Ramos (cell line): ENCODE measurements around the gene SLC29A3.

Source experiments
- in situ Hi-C: fragments of 300-500 bp; cut with MboI; formaldehyde crosslinking; loops from one replicate; pipeline ENCODE4 v1.14.3; 2022; ENCODE audit warnings: low sequenced_read_pairs; ENCODE audit not compliant: unreplicated experiment

Gene SLC29A3

GRCh38 chr10:71383972-71384687 lies 65.1 kb downstream of the SLC29A3 start:
- in situ Hi-C loops = loop anchor here (10.0 kb wide), 2 partner anchors 321 to 431 kb away; no protein-coding TSS in a partner anchor

- in situ Hi-C loops = loop anchor here (10.0 kb wide), 2 partner anchors 317 to 427 kb away; no protein-coding TSS in a partner anchor
Measured at GRCh38 chr10:71388171-71388570, 69.1 kb downstream of the SLC29A3 start.

- in situ Hi-C loops = loop anchor here (10.0 kb wide), 2 partner anchors 316 to 426 kb away; no protein-coding TSS in a partner anchor
Measured at GRCh38 chr10:71388583-71389310, 69.7 kb downstream of the SLC29A3 start.

- in situ Hi-C loops = loop anchor here (10.0 kb wide), 2 partner anchors 315 to 425 kb away; no protein-coding TSS in a partner anchor
Measured at GRCh38 chr10:71389768-71390460, 70.9 kb downstream of the SLC29A3 start.

GRCh38 chr10:71390461-71390835 lies 71.4 kb downstream of the SLC29A3 start:
- in situ Hi-C loops = no loop called here

GRCh38 chr10:71390921-71391690 lies 72.0 kb downstream of the SLC29A3 start:
- in situ Hi-C loops = no loop called here

- in situ Hi-C loops = no loop called here
Measured at GRCh38 chr10:71391701-71392100, 72.6 kb downstream of the SLC29A3 start.

- in situ Hi-C loops = no loop called here
Measured at GRCh38 chr10:71392292-71392691, 73.2 kb downstream of the SLC29A3 start.

- in situ Hi-C loops = no loop called here
Measured at GRCh38 chr10:71392791-71393781, 74.0 kb downstream of the SLC29A3 start.

GRCh38 chr10:71393841-71394475 lies 74.9 kb downstream of the SLC29A3 start:
- in situ Hi-C loops = no loop called here

GRCh38 chr10:71394926-71395562 lies 76.0 kb downstream of the SLC29A3 start:
- in situ Hi-C loops = no loop called here

- in situ Hi-C loops = no loop called here
Measured at GRCh38 chr10:71395621-71396020, 76.6 kb downstream of the SLC29A3 start.

- in situ Hi-C loops = no loop called here
Measured at GRCh38 chr10:71396084-71396710, 77.1 kb downstream of the SLC29A3 start.

- in situ Hi-C loops = no loop called here
Measured at GRCh38 chr10:71396711-71397295, 77.7 kb downstream of the SLC29A3 start, which contains the start of gene CDH23. CDH23 (plus strand) TSS chr10:71396920; CDS start chr10:71439832, 42,912 bp downstream.

- in situ Hi-C loops = no loop called here
Measured at GRCh38 chr10:71397296-71398212, 78.5 kb downstream of the SLC29A3 start.

- in situ Hi-C loops = no loop called here
Measured at GRCh38 chr10:71398976-71399375, 79.9 kb downstream of the SLC29A3 start.
